HG03571 (cell line): ENCODE data around the gene IRGM.

Source experiments
- ATAC-seq: cut with Tn5 transposase; IDR thresholded peaks from one replicate; pipeline ENCODE4 v1.9.1; 2021; ENCODE audit not compliant: unreplicated experiment

The IRGM gene

GRCh38 chr5:150895431-150896428 lies 49.4 kb downstream of the IRGM start:
- ATAC-seq = no peak
